Liver (tissue), 3 donors: ENCODE measurements around the gene ZCCHC8.

Experiments used
- CTCF ChIP-seq: fragments of 150-350 bp; IDR thresholded peaks from 2 replicates; pipeline ENCODE4 v1.5.1; 2017; ENCODE audit warnings: improper control_type of control experiment, low read depth, low read length; ENCODE audit not compliant: missing input control
- EGR1 ChIP-seq, 2 donors: IDR thresholded peaks; 2 replicates each; pipeline ENCODE4 v1.6.1; 2016 to 2018; ENCODE audit warnings: antibody characterized with exemption in 2 of 2, low read depth in 2 of 2
- GABPA ChIP-seq, 2 donors: IDR thresholded peaks in 1 of 2; conservative IDR thresholded peaks in 1 of 2; 2 replicates each; pipeline ENCODE4 v1.6.1; 2016; ENCODE audit warnings: antibody characterized with exemption in 2 of 2, mild to moderate bottlenecking in 1 of 2, moderate library complexity in 1 of 2
- HNF4A ChIP-seq, 2 donors: conservative IDR thresholded peaks; 2 replicates each; pipeline ENCODE4 v1.6.1; 2016; ENCODE audit warnings: antibody characterized with exemption in 2 of 2, mild to moderate bottlenecking in 2 of 2
- RAD21 ChIP-seq, 2 donors: IDR thresholded peaks; 2 replicates each; pipeline ENCODE4 v1.6.1; 2016; ENCODE audit warnings: antibody characterized with exemption in 2 of 2, mild to moderate bottlenecking in 2 of 2
- RXRA ChIP-seq, 2 donors: IDR thresholded peaks; 2 replicates each; pipeline ENCODE4 v1.6.1; 2017 to 2018; ENCODE audit warnings: antibody characterized with exemption in 2 of 2, mild to moderate bottlenecking in 1 of 2
- TAF1 ChIP-seq: conservative IDR thresholded peaks from 2 replicates; pipeline ENCODE4 v1.6.1; 2016; ENCODE audit warnings: antibody characterized with exemption, mild to moderate bottlenecking
- YY1 ChIP-seq: IDR thresholded peaks from 2 replicates; pipeline ENCODE4 v1.6.1; 2016; ENCODE audit warnings: antibody characterized with exemption, mild to moderate bottlenecking
- ZBTB33 ChIP-seq: IDR thresholded peaks from 2 replicates; pipeline ENCODE4 v1.6.1; 2016; ENCODE audit warnings: antibody characterized with exemption
- donor health status: healthy.
- donor health status: healthy.

GRCh38 chr12:122457627-122458026 is 43.1 kb downstream of the ZCCHC8 start:
- TF ChIP-seq CTCF (no peak), RAD21 (IDR thresholded peaks at IDR 0.05) (no peak), YY1 (no peak), EGR1 (IDR thresholded peaks at IDR 0.05; ENCODE audit: low read depth in 2 of 2) (no peak), RXRA (IDR thresholded peaks at IDR 0.05) (no peak), ZBTB33 (no peak), TAF1 (no peak), HNF4A (conservative IDR thresholded peaks at IDR 0.05) (no peak), GABPA (IDR thresholded peaks at IDR 0.05 in 1 of 2, conservative IDR thresholded peaks at IDR 0.05 in 1 of 2) (no peak)
